GM23338 (cell line): Measurements from ENCODE around the gene HCN1. TPM values are rescaled to one million over a fixed set of nuclear protein-coding genes. Genes with fewer than 3 reads are reported as not detected.
A peak's percentile ranks its signal among the peaks of the same experiment; 100 is the strongest.

ENCODE experiments used
- ATAC-seq: fragments of 200-7000 bp; cut with Tn5 transposase; 3 replicates; pipeline ENCODE4 v1.9.1; 2020
- DNase-seq: peaks from one replicate; pipeline ENCODE4 v3.0.0-alpha.2; 2015; ENCODE audit warnings: low spot score
- H2AFZ ChIP-seq: fragments of 200-600 bp; sonication (generic); 2 replicates; pipeline ENCODE4 v1.8.0; 2016; ENCODE audit warnings: antibody characterized with exemption, mild to moderate bottlenecking, moderate library complexity
- H3F3A ChIP-seq: fragments of 200-600 bp; sonication (generic); replicated peaks from 2 replicates; pipeline ENCODE4 v1.8.0; 2017; ENCODE audit warnings: antibody characterized with exemption, mixed run types, low read depth
- H3K27ac ChIP-seq: fragments of 200-600 bp; sonication (generic); 2 replicates; pipeline ENCODE4 v1.6.1; 2016; ENCODE audit warnings: low read depth
- H3K27me3 ChIP-seq: fragments of 200-600 bp; sonication (generic); 2 replicates; pipeline ENCODE4 v1.8.0; 2016; ENCODE audit warnings: mild to moderate bottlenecking, mixed run types, moderate library complexity; ENCODE audit not compliant: insufficient read depth
- H3K36me3 ChIP-seq: fragments of 200-600 bp; sonication (generic); 2 replicates; pipeline ENCODE4 v1.8.0; 2016; ENCODE audit warnings: mild to moderate bottlenecking; ENCODE audit not compliant: insufficient read depth
- H3K4me1 ChIP-seq: fragments of 200-600 bp; sonication (generic); 2 replicates; pipeline ENCODE4 v1.8.0; 2016; ENCODE audit warnings: mild to moderate bottlenecking, moderate library complexity; ENCODE audit not compliant: insufficient read depth
- H3K4me2 ChIP-seq: fragments of 200-600 bp; sonication (generic); 2 replicates; pipeline ENCODE4 v1.7.1; 2017; ENCODE audit warnings: mixed run types
- H3K4me3 ChIP-seq: fragments of 200-600 bp; sonication (generic); 2 replicates; pipeline ENCODE4 v1.6.1; 2016; ENCODE audit warnings: mixed run types
- H3K79me2 ChIP-seq: fragments of 200-600 bp; sonication (generic); replicated peaks from 2 replicates; pipeline ENCODE4 v1.8.0; 2017; ENCODE audit warnings: mild to moderate bottlenecking; ENCODE audit not compliant: insufficient read depth
- H3K9me2 ChIP-seq: fragments of 200-600 bp; sonication (generic); 2 replicates; pipeline ENCODE4 v1.8.0; 2017; ENCODE audit not compliant: insufficient read depth
- H4K20me1 ChIP-seq: fragments of 200-600 bp; sonication (generic); replicated peaks from 2 replicates; pipeline ENCODE4 v1.8.0; 2017; ENCODE audit warnings: mild to moderate bottlenecking; ENCODE audit not compliant: insufficient read depth
- H3K27ac Mint-ChIP-seq: 2 replicates; pipeline ENCODE4 v1.8.0; 2020; ENCODE audit warnings: inconsistent platforms, mild to moderate bottlenecking, moderate library complexity, mixed read lengths
- H3K27me3 Mint-ChIP-seq: 3 replicates; pipeline ENCODE4 v1.8.0; 2022; ENCODE audit warnings: low read depth, mild to moderate bottlenecking, moderate library complexity, mixed read lengths, inconsistent platforms; ENCODE audit not compliant: insufficient read depth, poor library complexity
- H3K36me3 Mint-ChIP-seq: 3 replicates; pipeline ENCODE4 v1.8.0; 2021; ENCODE audit warnings: low read depth, mild to moderate bottlenecking, inconsistent platforms, moderate library complexity, mixed read lengths
- H3K4me1 Mint-ChIP-seq: 3 replicates; pipeline ENCODE4 v1.8.0; 2020; ENCODE audit warnings: mild to moderate bottlenecking, inconsistent platforms, mixed read lengths
- H3K4me3 Mint-ChIP-seq: 3 replicates; pipeline ENCODE4 v1.8.0; 2021; ENCODE audit warnings: moderate library complexity, mild to moderate bottlenecking, inconsistent platforms, mixed read lengths
- H3K9me3 Mint-ChIP-seq: 3 replicates; pipeline ENCODE4 v1.8.0; 2020; ENCODE audit warnings: moderate library complexity, mild to moderate bottlenecking, inconsistent platforms, mixed read lengths
- EZH2 ChIP-seq: fragments of 200-600 bp; sonication (generic); IDR thresholded peaks from one replicate; pipeline ENCODE4 v1.8.0; 2017; ENCODE audit warnings: antibody characterized with exemption, mild to moderate bottlenecking, low read depth; ENCODE audit not compliant: unreplicated experiment
- EZH2phosphoT487 ChIP-seq: fragments of 200-600 bp; sonication (generic); IDR thresholded peaks from one replicate; pipeline ENCODE4 v1.8.1; 2018; ENCODE audit warnings: antibody characterized with exemption; ENCODE audit not compliant: unreplicated experiment
- NANOG ChIP-seq: IDR thresholded peaks from 2 replicates; pipeline ENCODE4 v1.6.1; 2016; ENCODE audit warnings: antibody characterized with exemption, borderline replicate concordance
- POLR2AphosphoS5 ChIP-seq: IDR thresholded peaks from 2 replicates; pipeline ENCODE4 v1.6.1; 2016; ENCODE audit warnings: antibody characterized with exemption, low read depth
- polyA plus RNA-seq: library from polyadenylated mRNA; unstranded; fragments of >200 nt; fragmentation: Nextera tagmentation; extraction: Ambion mirVana; gene quantifications from 2 replicates; pipeline ENCODE4 v1.2.1, GENCODE V29; 2016
- total RNA-seq: library from RNA; depleted of rRNA; stranded (reverse); fragments of >200 nt; shearing (Covaris generic); gene quantifications from 2 replicates; pipeline ENCODE4 v1.2.3, GENCODE V29; 2014
- TF ChIP-seq, protein P1 (sequence below), 2 experiments: fragments of 200-600 bp in 1 of 2; sonication (generic) in 1 of 2; conservative IDR thresholded peaks; 2 replicates each; pipeline versions ENCODE4 v1.5.1 to v1.6.1; 2016 to 2017; ENCODE audit warnings: antibody characterized with exemption in 2 of 2, low read depth in 2 of 2, mild to moderate bottlenecking in 2 of 2, moderate library complexity in 1 of 2

Gene HCN1
- total and polyA plus RNA-seq, 2 experiments from 2014 or later, result 2.8 to 6.9 TPM

- Histone ChIP-seq H3K4me1 (peaks cover 13% of the 10 kb centered on the region), H3K36me3 (no peaks in the 10 kb centered on the region), H3F3A (no peaks in the 10 kb centered on the region), H3K4me2 (no peak overlapping the region), H2AFZ (no peak overlapping the region), H3K79me2 (no peaks in the 10 kb centered on the region), H3K9me2 (no peaks in the 10 kb centered on the region), H3K27me3 (no peaks in the 10 kb centered on the region), H4K20me1 (no peaks in the 10 kb centered on the region), H3K27ac (no peak overlapping the region), H3K4me3 (no peak overlapping the region)
- H3K9me3 Mint-ChIP-seq, result no peaks in the 10 kb centered on the region
- H3K4me3 Mint-ChIP-seq, result no peak overlapping the region
- no peaks in the 10 kb centered on the region for H3K27me3 Mint-ChIP-seq
- peak; percentile 79 for ATAC-seq
- H3K36me3 Mint-ChIP-seq, result no peaks in the 10 kb centered on the region
- peak; percentile 58 for DNase-seq
- H3K4me1 Mint-ChIP-seq, result peaks cover 16% of the 10 kb centered on the region
- TF ChIP-seq NANOG, result peak; percentile 23; the same call in 1 of the 2 replicates
- TF ChIP-seq, protein P1, sequence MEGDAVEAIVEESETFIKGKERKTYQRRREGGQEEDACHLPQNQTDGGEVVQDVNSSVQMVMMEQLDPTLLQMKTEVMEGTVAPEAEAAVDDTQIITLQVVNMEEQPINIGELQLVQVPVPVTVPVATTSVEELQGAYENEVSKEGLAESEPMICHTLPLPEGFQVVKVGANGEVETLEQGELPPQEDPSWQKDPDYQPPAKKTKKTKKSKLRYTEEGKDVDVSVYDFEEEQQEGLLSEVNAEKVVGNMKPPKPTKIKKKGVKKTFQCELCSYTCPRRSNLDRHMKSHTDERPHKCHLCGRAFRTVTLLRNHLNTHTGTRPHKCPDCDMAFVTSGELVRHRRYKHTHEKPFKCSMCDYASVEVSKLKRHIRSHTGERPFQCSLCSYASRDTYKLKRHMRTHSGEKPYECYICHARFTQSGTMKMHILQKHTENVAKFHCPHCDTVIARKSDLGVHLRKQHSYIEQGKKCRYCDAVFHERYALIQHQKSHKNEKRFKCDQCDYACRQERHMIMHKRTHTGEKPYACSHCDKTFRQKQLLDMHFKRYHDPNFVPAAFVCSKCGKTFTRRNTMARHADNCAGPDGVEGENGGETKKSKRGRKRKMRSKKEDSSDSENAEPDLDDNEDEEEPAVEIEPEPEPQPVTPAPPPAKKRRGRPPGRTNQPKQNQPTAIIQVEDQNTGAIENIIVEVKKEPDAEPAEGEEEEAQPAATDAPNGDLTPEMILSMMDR (conservative IDR thresholded peaks at IDR 0.05; ENCODE audit: low read depth in 2 of 2), result no peak
- peak overlapping the region; percentile 10; the same call in 1 of the 2 replicates for H3K27ac Mint-ChIP-seq
Measured at GRCh38 chr5:45532826-45533624, 163.2 kb downstream of the HCN1 start.

DNA sequence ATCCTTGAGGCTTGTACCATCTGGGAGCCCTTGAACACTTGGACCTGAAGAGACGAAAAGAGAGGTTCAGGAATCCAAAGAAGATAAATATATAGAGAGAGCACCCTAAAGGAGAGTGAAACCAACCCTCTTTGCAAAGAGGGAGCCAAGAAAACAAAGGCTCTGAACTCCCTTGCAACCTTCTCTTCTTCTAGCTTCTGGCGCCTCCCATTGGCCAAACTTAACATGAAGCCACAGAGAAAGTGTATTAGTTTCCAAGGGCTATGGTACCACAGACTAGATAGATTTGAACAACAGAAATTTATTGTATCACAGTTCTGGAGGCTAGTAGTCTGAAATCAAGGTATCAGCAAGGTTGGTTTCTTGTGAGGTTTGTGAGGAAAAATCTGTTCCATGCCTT lies 175.1 kb downstream of the HCN1 start:
- Mint-ChIP-seq H3K27me3 (no peaks in the 10 kb centered on the region), H3K9me3 (no peaks in the 10 kb centered on the region), H3K4me1 (peaks cover 2% of the 10 kb centered on the region; the same call in 1 of the 3 replicates), H3K4me3 (no peak overlapping the region), H3K27ac (peak overlapping the region; percentile 88), H3K36me3 (no peaks in the 10 kb centered on the region)
- Histone ChIP-seq H3K27ac (no peak overlapping the region), H3K9me2 (no peaks in the 10 kb centered on the region), H3K4me2 (no peak overlapping the region), H3K36me3 (no peaks in the 10 kb centered on the region), H4K20me1 (no peaks in the 10 kb centered on the region), H3K4me1 (peaks cover 8% of the 10 kb centered on the region; the same call in 1 of the 2 replicates), H2AFZ (no peak overlapping the region), H3K27me3 (no peaks in the 10 kb centered on the region), H3F3A (no peaks in the 10 kb centered on the region), H3K79me2 (no peaks in the 10 kb centered on the region), H3K4me3 (no peak overlapping the region)
- TF ChIP-seq POLR2AphosphoS5 (no peak), EZH2phosphoT487 (no peak)
- TF ChIP-seq, protein P1 (conservative IDR thresholded peaks at IDR 0.05; ENCODE audit: low read depth in 2 of 2), result peak; percentile 87 to 90
- DNase-seq (peak; percentile 87), ATAC-seq (peak; percentile 95)

DNA sequence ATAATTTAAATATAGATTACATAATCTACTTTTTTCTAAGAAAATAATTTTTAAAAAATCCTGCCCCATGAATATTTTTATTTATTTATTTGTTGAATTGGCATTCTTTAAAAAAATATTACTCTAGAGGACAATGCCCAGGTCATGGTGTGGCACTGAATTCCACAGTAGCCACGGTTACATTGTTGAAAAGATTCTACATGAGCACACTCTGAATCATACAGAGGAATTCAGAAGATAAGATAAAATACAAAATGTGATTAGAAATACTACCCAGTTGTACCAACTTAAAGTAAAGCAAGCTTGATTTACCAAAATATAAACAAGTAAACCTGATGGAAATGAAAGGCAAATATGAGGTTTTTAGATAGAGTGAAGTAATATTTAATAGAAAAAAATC lies 183.7 kb downstream of the HCN1 start:
- Histone ChIP-seq H3F3A (no peaks in the 10 kb centered on the region), H3K27me3 (no peaks in the 10 kb centered on the region), H4K20me1 (no peaks in the 10 kb centered on the region), H3K4me2 (no peak overlapping the region), H3K79me2 (no peaks in the 10 kb centered on the region), H3K27ac (no peak overlapping the region), H3K36me3 (no peaks in the 10 kb centered on the region), H3K4me1 (no peaks in the 10 kb centered on the region), H2AFZ (no peak overlapping the region), H3K9me2 (no peaks in the 10 kb centered on the region), H3K4me3 (no peak overlapping the region)
- no peak for ATAC-seq
- H3K4me3 Mint-ChIP-seq, result no peak overlapping the region
- no peaks in the 10 kb centered on the region for H3K4me1 Mint-ChIP-seq
- no peaks in the 10 kb centered on the region for H3K36me3 Mint-ChIP-seq
- H3K9me3 Mint-ChIP-seq, result no peaks in the 10 kb centered on the region
- no peaks in the 10 kb centered on the region for H3K27me3 Mint-ChIP-seq
- no peak overlapping the region for H3K27ac Mint-ChIP-seq
- no peak for DNase-seq
- TF ChIP-seq, protein P1 (conservative IDR thresholded peaks at IDR 0.05; ENCODE audit: low read depth in 2 of 2), result no peak
- TF ChIP-seq EZH2 (no peak), NANOG (no peak)
